HG02852 (cell line): ENCODE measurements around the gene DGKI.

Experiments used
- ATAC-seq: cut with Tn5 transposase; IDR thresholded peaks from one replicate; pipeline ENCODE4 v1.9.1; 2021; ENCODE audit warnings: mild to moderate bottlenecking, moderate library complexity; ENCODE audit not compliant: unreplicated experiment

Gene DGKI

DNA sequence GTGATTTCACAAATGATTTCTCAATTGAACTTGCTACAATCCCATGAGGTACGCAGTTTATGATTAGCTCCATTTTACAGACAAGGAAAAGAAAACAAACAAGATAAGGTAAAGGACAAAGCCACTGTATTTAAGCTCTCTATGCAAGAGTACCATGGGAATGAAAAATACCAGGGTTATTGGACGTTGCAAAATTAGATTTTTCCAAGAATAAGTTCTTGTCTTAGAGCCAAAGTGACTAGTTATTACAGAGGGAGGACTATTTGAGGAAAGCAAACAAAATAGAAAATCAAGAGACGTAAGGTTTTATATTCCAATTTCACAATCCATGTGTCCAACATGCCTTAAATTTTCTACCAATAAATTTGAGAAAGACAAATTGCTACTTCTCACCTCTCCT, 405.3 kb downstream of the DGKI start:
- no peak for ATAC-seq

DNA sequence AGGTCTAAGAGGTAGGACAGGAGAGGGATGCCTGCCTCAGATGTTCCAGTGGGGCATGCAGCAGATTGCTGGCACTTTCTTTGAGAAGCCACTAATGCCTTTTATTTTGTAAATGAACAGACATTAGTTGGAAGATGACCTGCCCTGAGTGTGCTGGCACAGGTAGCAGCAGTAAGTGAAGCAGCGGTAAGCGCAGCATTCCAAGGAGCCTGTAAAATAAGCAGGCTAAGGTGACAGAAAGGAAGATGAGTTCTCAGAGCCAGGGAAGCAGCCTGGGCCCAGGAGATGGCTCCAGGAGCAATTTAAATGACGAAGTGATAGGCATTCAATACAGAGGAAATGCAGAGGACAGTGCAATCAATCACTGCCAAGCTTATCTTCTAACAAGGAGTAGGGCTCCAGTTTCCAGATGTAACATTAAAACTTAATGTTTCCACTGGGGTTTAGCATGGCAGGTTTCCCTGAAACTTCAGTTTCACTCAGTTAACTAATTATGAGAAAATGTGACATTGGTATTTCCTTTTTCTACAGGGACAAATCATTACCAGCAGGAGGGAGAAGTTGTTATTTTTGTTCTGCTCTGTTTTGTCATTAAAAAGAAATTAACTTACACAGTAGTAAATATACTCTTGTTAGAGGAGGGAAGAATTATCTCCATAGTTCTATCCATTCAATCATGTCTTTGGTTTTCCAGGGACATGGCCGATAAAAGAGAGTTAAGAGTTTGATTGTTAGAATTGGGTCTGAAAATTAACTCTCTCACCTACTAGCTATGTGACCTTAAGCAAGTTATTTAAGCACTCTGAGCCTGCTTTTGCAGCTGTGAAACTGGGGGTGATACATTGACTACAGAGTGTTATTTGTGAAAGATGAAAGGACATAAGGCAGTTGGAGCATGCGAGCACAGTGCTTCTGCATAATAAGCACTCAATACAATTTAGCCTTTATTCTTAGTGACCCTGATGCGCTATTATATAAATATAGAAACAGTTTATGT, 406.6 kb downstream of the DGKI start:
- no peak for ATAC-seq

DNA sequence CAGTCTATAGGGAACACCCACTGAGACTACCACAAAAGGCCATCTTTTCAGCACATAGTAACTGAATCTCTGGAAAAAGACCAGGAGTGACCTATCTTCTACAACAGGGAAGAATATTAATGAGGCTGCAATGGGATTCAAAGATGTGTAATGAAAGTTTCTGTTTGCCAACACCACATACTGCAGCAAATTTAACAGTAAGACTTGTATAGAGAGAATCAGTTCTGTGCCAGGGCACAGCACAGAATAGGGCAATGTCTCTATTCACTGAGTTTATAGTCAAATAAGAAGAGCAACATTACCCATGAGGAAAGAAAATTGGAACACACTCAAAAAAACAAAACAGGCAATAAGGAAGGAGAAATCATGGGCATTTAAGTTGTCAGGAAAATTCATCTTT, 411.8 kb downstream of the DGKI start:
- no peak for ATAC-seq

DNA sequence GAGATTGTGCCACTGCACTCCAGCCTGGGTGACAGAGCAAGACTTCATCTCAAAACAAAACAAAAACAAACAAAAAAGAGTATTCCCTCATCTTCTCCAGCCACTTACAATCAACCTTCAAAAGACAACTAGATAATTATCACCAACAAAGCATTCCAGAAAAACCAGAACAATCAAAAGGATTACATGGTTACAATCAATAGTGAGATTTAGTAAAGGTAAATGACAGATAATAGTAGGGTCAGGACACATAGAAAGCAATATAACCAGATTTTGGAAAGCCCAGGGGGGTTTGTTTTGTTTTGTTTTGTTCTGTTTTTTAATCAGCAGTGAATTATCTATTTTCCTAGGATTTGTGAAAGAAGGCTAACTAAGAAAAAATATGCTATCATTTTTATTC, 412.2 kb downstream of the DGKI start:
- ATAC-seq = no peak

DNA sequence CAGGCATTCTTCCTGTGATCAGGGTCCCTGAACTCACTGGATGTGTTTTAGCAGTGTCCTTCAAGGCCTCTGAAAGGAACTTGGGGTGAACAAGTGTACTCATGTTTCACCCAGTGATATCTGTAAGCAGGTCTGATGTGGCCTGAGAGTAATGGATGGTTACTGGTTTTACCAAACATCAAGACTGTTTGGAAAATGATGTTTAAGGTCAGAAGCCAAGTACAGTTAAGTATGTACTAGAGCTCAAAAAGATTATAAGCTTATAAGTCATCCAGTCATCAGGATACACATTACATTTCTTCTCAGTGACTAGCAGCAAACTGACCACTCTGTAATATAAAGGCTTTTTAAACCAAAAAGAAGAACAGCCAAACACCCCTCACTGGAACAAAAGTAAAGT, 423.5 kb downstream of the DGKI start:
- no peak for ATAC-seq

DNA sequence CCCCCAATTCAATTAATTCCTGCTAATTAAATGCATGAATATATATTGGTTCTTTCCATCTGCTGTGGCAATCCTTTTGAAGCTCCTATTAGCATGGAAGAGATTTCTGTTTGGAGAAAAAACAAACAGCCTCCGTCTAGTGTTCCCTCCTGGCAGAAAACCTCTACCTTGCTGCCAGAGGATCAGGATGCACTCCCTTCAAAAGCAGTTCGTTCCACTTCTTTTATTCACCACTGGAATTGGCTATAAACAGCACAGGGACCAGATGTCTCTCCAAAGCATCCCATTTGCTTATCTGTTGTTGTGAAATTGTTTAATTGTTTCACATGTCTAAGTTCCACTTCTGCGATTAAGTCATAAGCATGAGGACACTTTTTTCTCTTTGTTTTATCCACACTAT, 425.4 kb downstream of the DGKI start:
- no peak for ATAC-seq

DNA sequence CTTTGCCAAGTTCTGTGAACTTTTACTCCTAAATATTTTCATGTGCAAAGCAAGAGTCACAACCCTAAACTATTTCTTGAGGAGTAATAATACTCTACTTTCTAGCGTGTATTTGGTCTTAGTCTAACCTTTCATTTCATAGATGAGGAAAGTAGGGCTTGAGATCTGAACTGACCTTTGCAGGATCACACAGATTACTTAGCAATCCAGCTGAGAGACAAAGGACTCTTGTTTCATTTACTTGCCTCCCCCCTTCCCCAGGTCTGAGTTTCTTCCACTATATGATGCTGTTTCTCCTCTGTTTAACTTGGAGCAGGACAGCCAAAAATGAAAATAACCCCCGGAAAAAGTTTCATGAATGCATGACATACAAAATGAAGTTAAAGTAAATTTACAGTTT, 427.9 kb downstream of the DGKI start:
- no peak for ATAC-seq

DNA sequence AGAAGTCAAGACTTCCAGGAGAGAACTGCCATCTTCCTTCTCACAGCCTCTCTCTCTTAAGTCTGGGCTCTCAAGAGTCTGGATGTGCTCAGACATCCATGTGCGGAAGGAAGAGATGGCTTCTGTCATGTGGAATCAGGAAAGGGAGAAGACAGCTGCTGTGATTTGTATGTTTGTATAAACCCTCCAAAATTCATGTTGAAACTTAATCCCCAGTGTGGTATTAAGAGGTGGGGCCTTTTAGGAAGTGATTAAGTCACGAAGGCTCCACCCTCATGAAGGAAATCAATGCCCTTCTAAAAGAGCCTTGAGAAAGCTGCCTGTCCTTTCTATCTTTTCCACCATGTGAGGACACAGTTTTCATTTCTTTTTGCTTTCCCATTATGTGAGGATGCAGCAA, 429.3 kb downstream of the DGKI start:
- ATAC-seq = no peak

DNA sequence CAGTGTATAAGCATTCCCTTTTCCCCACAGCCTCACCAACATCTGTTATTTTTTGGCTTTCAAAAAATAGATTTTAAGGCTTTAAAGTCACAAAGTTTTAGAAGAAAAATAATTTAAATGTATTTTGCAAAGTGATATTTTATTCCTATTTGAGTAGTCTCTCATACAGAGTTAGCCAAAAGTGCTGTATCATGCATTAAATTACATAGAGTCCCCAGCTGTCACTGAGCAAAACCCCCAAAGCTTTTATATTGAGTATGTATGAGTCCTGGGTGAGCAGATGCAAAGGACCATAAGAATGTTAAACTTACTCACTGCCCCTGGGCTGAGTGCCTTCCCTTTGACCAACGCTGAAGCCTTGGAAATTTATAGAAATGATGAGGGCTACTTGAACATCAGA, 432.9 kb downstream of the DGKI start:
- no peak for ATAC-seq

DNA sequence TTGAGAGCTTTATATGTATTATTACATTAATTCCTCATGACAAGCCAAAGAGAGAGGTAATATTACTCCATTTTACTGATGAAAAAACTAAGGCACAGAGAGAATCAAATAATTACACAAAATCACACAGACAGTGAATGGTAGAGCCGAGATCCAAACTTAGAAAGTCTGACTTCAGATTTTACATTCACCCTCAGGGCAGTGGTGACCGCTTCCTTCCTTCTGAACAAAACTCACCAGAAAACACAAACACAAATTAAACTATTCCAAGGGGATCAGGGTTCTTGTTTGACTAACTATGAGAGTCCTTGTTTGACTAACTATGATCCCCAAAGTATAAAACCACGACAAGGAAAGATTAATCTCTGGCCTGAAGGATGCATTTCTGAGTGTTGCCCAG, 435.3 kb downstream of the DGKI start:
- no peak for ATAC-seq

DNA sequence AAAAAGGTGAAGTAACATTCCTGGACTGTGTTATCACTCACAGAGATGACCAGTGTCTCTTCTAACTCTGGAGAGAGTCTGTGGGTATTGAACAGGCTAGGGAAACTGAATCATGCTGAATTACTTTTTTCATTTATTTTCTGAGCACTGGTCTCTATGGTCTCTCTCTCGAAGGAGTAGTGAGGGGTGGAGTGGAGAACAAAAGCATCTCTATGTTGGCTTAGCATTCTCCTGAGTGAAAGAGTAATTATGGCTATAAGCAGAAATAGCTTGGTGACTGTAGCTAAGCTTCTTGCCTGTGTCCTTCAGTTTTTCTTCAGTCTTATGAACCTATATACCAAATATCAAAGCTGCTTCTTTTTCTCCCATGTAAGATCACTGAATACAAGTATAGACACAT, 438.6 kb downstream of the DGKI start:
- no peak for ATAC-seq

DNA sequence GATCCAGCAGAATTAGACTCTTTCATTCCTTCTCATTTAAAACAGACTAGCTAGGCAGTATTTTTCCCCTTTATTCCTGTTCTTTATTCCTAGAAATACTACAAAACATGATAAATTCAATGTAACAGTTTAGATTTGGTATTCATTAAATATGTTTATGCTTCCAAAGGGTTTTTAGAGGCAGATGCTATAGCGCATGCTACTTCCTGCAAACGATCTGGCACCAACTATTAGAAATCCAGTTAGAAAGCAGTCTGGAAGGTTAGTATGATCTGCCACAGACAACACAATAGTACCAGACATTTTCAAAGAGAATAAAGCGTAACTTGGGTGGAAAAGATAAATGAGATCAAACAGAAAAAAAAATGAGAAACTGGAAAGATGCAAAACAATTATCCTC, 439.7 kb downstream of the DGKI start:
- ATAC-seq = no peak

DNA sequence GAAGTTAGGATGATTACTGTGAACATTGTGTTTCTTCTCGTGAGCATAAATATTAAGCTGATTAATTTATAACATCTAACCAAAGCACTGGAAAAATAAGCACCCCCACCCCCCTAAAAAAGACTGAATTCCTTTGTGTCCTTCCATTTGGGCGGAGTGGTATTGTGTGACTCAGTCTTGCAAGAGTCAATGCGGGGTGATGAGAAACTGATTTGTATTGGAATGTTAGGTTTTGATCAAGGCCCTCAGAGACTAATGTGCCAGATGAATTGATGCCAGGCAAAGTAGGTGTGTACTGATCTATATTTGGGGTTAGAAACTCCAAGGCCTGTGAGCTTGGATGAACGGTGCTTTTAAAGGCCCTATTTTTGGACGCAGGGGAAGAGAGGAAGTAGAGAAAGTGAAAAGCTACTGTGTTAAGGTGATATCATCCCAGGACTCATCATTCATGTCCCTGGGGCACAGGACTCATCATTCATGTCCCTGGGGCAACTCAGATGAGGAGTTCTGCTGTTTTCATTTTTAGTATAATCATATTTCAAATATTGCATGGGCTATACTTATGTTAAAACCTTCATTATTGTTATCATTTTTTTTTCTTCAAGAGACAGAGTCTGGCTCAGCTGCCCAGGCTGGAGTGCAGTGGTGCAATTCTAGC, 442.0 kb downstream of the DGKI start:
- no peak for ATAC-seq

DNA sequence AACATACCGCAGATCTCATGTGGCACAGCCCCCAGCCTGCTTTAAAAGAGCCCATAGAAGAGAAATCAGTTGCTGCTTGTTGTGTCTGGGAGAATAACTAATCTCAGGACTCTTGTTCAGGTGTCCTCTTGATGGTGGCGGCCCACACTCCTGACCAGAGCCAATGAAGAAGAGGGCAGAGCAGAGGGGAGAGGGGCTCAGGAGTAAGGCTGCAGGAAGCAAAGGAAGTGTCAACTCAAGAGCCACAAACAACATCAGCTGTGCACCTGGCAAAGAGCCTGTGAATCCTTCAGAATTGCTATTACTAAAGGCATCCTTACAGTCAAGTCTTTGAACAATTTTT, 443.4 kb downstream of the DGKI start:
- no peak for ATAC-seq

DNA sequence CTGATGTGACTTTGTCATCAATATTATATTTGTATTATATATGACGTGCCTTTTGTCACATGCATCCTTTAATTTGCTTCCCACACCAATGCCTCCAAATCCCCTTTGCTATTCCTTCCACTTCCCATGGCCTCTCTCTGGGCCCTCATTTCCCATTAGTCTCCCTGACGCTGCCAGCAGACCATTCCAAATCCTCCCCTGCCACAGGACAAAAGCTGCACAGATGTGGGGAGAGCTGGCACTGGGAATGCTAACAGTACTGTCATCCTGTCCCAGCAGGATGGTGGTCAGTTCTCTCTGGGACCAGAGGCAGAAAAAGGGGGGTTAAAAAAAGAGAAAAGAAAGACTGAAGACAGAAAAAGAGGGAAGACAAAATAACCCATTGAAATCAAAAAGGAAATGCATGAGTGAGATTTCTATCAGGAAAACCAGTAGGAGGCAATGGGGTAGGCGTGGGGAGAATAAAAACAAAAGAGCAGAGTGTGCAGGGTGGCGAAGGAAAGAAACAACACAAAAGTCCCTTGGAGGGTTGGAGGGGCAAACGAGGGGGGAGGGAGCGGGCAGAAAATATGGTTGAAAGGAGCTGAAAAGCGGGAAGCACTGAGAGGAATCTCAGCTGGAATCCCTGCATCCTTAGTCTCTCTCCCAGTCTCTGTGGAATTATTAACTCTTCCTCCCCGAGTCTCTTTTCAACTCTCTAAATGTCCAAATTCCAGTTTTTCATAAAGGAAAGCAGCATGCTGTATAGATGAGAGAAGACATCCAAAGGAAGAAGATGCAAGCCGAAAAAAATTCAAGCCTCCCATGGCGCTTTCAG, 444.0 kb downstream of the DGKI start:
- no peak for ATAC-seq

DNA sequence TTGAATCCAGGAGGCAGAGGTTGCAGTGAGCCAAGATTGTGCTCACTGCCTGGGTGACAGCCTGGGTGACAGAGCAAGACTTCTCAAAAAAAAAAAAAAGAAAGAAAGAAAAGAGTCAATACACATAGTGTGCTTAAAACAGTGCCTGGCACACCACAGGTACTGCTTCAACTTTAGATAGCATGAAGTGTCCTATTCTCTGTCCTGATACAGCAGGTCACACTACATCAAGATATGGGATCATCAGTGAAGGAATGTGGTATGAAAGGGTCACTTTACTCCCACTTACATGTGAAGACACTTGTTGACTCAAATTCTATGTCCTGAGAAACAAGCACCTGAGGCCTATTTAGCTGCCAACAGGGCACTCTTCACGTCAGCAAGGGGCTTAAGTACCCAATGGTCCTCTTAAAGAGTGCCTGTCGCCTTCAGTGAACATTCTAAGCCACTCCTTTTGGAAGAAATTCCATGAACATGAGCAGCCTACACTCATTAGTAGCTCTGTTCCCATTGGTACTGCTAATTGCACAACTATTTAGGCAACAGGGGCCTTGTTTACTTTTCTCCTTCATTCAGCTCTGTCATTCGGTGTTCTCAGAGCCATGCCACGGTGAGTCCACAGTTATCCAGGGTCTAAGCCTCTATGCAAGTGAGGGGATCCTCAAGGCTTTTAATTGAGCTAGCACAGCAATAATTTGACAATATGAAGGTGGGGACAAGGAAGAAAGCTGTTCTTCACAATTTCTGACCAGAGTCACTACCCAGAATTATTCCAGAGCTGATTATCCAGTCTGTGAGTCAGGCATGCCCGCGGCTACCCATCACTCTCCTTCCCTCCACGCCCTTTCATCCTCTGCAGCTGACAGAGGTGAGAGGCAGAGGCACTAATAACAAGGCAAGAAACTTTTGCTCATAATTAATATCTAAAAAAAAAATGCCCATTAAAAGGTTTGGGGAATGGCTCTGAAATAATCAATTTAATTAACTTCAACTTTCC, 446.6 kb downstream of the DGKI start:
- ATAC-seq = no peak

DNA sequence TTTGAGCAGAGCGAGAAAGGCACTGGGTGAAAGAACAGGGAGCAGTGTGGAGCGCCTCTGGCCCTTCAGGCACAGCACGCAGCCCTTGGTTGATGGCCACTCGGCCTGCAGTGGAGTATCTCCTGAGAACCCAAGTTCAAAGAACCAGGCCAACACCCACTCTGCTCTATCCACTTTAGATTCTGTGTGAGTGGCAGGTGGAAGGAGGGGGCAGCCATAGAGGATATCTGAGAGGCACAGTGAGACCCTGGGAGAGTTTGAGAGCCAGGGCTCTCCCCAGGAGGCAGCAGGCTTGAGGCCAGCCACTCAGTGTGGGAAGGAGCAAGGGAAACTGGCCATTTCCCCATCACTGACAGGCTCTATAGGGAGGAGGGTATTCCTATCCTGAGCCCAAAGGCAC, 450.7 kb downstream of the DGKI start:
- no peak for ATAC-seq

DNA sequence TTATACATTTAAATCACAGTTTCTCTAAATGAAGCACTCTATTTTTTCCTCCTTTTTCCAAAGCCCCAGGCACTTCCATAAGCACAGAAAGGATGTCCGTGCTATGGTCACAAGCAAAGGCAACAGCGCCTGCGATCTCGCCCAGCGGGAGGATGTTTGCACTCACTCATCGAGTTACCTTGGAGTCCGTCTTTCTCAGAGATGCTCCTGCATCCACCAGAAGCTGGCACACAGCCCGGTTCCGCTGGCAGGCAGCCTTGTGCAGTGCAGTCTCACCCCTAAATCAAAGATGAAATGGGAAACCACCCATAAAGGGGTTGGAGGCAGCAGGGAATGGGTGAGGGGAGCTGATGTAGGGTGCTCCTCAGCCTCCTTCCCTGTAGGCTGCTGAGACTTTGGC, 451.4 kb downstream of the DGKI start:
- ATAC-seq = no peak

DNA sequence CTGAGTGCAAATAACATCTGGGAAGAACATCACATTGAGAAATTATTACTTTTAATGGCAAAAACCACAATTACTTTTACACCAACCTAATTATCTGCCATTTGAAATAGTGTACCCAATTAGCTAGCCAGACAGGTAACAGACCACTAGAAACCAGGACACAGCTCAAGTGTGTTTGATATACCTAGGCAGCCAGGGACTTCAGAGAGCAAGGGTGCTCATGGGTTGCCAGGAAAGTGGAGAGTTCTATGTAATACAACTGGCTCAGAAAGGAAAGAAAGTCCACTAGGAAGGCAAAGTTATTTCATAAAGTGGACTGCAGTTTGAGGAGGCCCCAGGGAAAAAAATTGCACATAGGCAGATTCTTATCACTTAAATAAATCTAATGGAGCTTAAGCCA, 453.2 kb downstream of the DGKI start:
- ATAC-seq = no peak

DNA sequence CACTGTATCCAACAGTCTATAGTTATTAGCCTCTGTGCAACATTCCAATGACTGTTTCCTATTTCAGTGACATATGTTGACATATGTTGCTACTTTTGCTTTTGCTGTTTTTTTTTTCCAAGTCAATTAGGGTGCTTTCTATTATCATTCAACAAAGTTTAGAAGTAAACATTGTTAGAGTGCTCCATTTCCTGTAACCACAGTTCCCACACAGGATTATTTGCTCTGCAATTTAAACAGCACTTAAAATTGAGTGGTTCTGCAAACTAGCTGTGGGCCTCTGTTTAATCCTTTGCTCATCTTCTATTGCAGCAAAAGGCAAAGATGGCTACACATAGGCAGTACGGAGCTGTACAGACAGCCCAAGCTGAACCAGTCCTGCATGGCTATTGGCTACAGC, 456.7 kb downstream of the DGKI start:
- ATAC-seq = no peak
